ENCODE results near the gene CDAN1.

CDAN1 gene

DNA sequence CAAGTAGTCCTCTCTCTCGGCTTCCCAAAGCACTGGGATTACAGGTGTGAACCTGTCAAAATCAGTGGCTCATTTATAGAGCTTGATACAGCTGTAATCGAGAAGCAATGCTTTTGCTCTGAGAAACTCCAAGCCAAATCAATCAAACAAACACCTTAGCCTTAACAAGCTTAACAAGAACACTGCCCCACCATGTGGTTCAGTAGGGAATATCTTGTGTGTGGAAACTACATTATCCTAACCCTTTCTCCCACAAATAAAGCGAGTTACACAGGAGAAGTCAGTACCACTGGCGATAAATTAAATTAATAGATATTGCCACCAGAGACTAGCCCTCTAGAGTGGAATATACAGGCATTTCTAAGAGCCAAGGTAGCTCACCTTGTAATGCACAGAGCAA lies 13.9 kb downstream of the CDAN1 start:
- Histone ChIP-seq H3K4me1 (ENCODE audit: insufficient read depth, low read length) (no peaks in the 10 kb centered on the region), H3K36me3 (ENCODE audit: insufficient read depth, low read depth, low read length) (peaks cover 70% of the 10 kb centered on the region), H3K9ac (ENCODE audit: low read depth, low read length) (no peak overlapping the region), H3K9me3 (ENCODE audit: insufficient read depth, low read depth, low read length) (no peaks in the 10 kb centered on the region), H3K4me3 (ENCODE audit: low read length) (no peak overlapping the region), H3K27ac (ENCODE audit: low read length) (no peak overlapping the region), H3K27me3 (ENCODE audit: insufficient read depth, low read length) (no peaks in the 10 kb centered on the region)

DNA sequence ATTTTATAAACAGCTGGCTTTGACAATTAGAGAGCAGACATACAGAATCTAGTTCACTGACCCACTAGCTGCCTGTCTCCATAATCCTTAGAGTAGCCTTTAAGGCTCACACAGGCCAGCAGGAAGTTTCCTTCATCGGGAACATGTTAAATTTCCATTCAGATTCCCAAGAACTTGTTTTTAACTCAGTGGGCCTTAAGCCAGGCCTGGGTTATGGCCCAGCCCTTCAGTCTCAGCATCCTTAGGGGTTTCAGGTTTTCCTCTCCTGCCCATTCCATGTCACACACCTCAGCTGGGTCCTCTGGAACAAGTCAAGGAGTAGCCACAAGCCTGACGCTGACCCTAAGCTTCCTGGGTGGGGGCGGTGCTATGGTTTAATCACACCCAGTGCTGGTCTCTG lies 15.0 kb downstream of the CDAN1 start:
- H3K27me3 ChIP-seq (ENCODE audit: insufficient read depth, low read length), result no peaks in the 10 kb centered on the region
- H3K4me3 ChIP-seq (ENCODE audit: low read length), result no peak overlapping the region
- H3K9me3 ChIP-seq (ENCODE audit: insufficient read depth, low read depth, low read length), result no peaks in the 10 kb centered on the region
- no peak overlapping the region for H3K9ac ChIP-seq (ENCODE audit: low read depth, low read length)
- H3K36me3 ChIP-seq (ENCODE audit: insufficient read depth, low read depth, low read length), result peaks cover 60% of the 10 kb centered on the region
- H3K4me1 ChIP-seq (ENCODE audit: insufficient read depth, low read length), result no peaks in the 10 kb centered on the region
- H3K27ac ChIP-seq (ENCODE audit: low read length), result no peak overlapping the region

DNA sequence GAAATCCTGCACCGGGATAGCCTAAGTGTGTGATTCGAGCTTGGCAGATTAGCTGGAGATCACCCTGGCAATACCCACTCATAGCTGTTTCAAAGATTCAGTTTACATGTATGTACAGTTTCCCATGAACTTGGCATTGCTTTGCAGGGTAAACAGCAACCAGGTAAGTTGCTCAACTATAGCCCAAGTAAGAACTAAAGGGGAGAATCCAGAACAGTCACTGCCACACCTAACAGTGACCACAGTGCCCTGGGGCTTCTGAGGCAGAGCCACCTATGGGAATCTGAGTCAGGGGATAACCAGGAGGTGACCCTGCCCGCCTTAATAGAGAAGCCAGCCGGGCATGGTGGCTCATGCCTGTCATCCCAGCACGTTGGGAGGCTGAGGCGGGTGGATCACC lies 15.9 kb downstream of the CDAN1 start:
- no peak overlapping the region for H3K9ac ChIP-seq (ENCODE audit: low read depth, low read length)
- no peaks in the 10 kb centered on the region for H3K9me3 ChIP-seq (ENCODE audit: insufficient read depth, low read depth, low read length)
- H3K36me3 ChIP-seq (ENCODE audit: insufficient read depth, low read depth, low read length), result peaks cover 52% of the 10 kb centered on the region
- no peak overlapping the region for H3K27ac ChIP-seq (ENCODE audit: low read length)
- no peaks in the 10 kb centered on the region for H3K27me3 ChIP-seq (ENCODE audit: insufficient read depth, low read length)
- H3K4me1 ChIP-seq (ENCODE audit: insufficient read depth, low read length), result no peaks in the 10 kb centered on the region
- no peak overlapping the region for H3K4me3 ChIP-seq (ENCODE audit: low read length)

DNA sequence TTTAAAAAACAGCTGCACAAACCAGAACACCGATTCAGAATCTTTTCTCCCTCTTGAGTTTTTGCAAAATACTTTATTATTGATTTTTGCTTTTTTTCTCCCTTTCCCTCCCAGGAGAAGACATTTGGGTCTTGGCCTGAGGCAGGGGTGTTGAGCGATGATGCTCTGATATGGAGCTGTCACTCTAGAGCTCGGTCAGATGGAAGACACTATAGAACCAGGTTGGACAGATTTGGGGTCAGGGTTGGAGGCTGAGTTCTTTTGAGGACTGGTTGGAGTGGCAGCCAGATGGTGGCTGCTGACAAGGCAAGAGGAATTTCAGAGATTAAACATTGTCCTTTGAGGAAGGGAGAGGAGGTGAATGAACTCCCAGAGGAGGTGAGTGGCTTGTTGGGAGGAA lies 16.9 kb downstream of the CDAN1 start:
- Histone ChIP-seq H3K4me3 (ENCODE audit: low read length) (no peak overlapping the region), H3K9ac (ENCODE audit: low read depth, low read length) (no peak overlapping the region), H3K27me3 (ENCODE audit: insufficient read depth, low read length) (no peaks in the 10 kb centered on the region), H3K27ac (ENCODE audit: low read length) (no peak overlapping the region), H3K4me1 (ENCODE audit: insufficient read depth, low read length) (no peaks in the 10 kb centered on the region), H3K36me3 (ENCODE audit: insufficient read depth, low read depth, low read length) (peaks cover 44% of the 10 kb centered on the region), H3K9me3 (ENCODE audit: insufficient read depth, low read depth, low read length) (no peaks in the 10 kb centered on the region)

DNA sequence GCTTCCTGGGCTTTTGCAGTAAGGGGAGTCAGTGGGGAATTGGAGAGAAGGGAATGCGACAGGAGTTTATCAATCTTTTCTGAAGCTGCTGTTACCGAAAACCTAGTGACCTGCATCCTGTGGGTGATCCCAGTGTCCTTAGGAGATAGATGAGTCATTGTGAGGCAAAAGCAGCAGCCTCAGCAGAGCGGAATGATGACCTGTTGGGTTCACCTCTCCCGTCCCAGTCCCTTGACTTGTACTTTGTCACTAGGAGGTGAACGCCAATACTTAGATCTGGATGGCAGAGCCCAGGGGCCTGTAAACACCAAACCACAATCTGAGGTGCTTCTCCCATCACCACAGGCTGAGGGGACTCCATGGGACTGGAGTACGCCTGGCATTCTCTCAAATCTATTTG lies 17.9 kb downstream of the CDAN1 start:
- H3K27ac ChIP-seq (ENCODE audit: low read length), result no peak overlapping the region
- H3K4me1 ChIP-seq (ENCODE audit: insufficient read depth, low read length), result no peaks in the 10 kb centered on the region
- H3K36me3 ChIP-seq (ENCODE audit: insufficient read depth, low read depth, low read length), result peaks cover 34% of the 10 kb centered on the region
- H3K9ac ChIP-seq (ENCODE audit: low read depth, low read length), result no peak overlapping the region
- no peaks in the 10 kb centered on the region for H3K9me3 ChIP-seq (ENCODE audit: insufficient read depth, low read depth, low read length)
- H3K27me3 ChIP-seq (ENCODE audit: insufficient read depth, low read length), result no peaks in the 10 kb centered on the region
- no peak overlapping the region for H3K4me3 ChIP-seq (ENCODE audit: low read length)

DNA sequence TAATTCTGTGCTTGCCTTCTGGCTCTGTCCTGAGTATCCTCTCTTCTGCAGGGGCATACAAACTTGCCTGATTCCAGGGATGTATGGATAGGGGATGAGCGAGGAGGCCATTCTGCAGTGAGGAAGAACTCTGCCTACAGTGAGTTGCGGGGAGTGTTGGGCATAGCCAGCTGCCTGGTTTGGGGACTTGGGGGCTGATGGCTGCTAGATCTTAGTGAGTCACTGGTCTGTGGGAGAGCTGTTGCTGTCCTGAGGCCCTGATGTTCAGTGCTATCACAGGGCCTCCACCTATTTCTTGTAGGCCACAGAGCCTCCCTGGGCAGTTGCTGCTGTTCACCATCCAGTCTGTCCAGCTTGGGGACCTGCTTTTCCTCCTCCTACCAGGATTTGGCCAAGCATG lies 20.3 kb downstream of the CDAN1 start:
- Histone ChIP-seq H3K36me3 (ENCODE audit: insufficient read depth, low read depth, low read length) (peaks cover 16% of the 10 kb centered on the region), H3K27me3 (ENCODE audit: insufficient read depth, low read length) (no peaks in the 10 kb centered on the region), H3K9ac (ENCODE audit: low read depth, low read length) (no peak overlapping the region)

DNA sequence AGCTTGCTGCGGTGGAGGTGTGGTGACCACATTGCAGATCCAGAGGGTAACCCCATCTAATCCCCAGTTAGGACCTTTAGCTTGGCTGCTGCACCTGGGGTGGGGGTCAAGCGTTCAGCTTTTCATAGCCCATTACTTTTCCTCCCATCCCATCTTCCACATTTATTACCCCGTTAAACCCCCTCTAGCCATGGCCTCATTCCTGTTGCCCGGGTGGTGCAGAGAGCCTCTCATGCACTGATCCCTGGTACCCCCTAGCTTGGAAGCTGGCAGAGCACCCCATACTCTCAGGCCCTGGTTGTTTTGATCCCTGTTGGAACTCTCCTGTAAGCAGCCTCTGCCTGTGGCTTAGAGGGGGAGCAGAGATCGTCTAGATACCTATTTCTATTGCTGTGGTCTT lies 20.8 kb downstream of the CDAN1 start:
- H3K27me3 ChIP-seq (ENCODE audit: insufficient read depth, low read length), result no peaks in the 10 kb centered on the region
- H3K9me3 ChIP-seq (ENCODE audit: insufficient read depth, low read depth, low read length), result no peaks in the 10 kb centered on the region
- H3K36me3 ChIP-seq (ENCODE audit: insufficient read depth, low read depth, low read length), result peaks cover 16% of the 10 kb centered on the region
- H3K27ac ChIP-seq (ENCODE audit: low read length), result no peak overlapping the region
- no peaks in the 10 kb centered on the region for H3K4me1 ChIP-seq (ENCODE audit: insufficient read depth, low read length)
- no peak overlapping the region for H3K9ac ChIP-seq (ENCODE audit: low read depth, low read length)
- H3K4me3 ChIP-seq (ENCODE audit: low read length), result no peak overlapping the region

More for the DNA sequence above, 20.3 kb downstream of the CDAN1 start:
- Histone ChIP-seq H3K9me3 (ENCODE audit: insufficient read depth, low read depth, low read length) (no peaks in the 10 kb centered on the region), H3K4me1 (ENCODE audit: insufficient read depth, low read length) (no peaks in the 10 kb centered on the region), H3K27ac (ENCODE audit: low read length) (no peak overlapping the region), H3K4me3 (ENCODE audit: low read length) (no peak overlapping the region)

DNA sequence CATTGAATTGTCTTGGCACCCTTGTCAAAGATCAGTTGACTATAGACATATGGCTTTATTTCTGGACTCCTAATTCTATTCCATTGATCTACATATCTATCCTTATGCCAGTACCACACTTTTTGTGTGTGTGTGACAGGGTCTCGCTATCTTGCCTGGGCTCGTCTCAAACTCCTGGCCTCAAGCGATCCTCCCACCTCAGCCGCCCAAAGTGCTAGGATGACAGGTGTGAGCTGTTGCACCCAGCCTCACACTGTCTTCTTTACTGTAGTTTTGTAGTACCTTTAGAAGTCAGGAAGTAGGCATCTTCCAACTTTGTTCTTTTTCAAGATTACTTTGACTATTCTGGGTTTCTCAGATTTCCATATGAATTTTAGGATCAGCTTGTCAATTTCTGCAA lies 24.3 kb downstream of the CDAN1 start:
- H3K9me3 ChIP-seq (ENCODE audit: insufficient read depth, low read depth, low read length), result no peaks in the 10 kb centered on the region
- H3K27ac ChIP-seq (ENCODE audit: low read length), result no peak overlapping the region
- H3K4me1 ChIP-seq (ENCODE audit: insufficient read depth, low read length), result no peaks in the 10 kb centered on the region

DNA sequence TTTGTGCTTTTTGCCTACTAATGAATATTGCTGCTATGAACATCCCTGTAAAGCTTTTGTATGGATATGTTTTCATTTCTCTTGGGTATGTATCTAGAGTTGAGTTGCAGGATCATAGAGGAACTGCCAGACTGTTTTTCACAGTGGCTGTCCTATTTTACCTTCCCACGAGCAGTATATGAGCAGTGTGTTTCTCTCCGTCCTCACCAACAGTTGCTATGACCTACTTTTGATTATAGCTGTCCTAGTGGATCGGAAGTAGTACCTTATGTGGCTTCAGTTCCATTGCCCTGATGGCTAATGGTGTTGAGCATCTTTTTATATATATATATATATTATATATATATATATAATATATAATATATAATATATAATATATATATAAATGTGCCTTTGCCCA lies 25.2 kb downstream of the CDAN1 start:
- no peaks in the 10 kb centered on the region for H3K9me3 ChIP-seq (ENCODE audit: insufficient read depth, low read depth, low read length)
- no peak overlapping the region for H3K9ac ChIP-seq (ENCODE audit: low read depth, low read length)
- no peak overlapping the region for H3K27ac ChIP-seq (ENCODE audit: low read length)
- H3K4me1 ChIP-seq (ENCODE audit: insufficient read depth, low read length), result no peaks in the 10 kb centered on the region
- no peaks in the 10 kb centered on the region for H3K27me3 ChIP-seq (ENCODE audit: insufficient read depth, low read length)
- no peak overlapping the region for H3K4me3 ChIP-seq (ENCODE audit: low read length)
- H3K36me3 ChIP-seq (ENCODE audit: insufficient read depth, low read depth, low read length), result no peaks in the 10 kb centered on the region

More for the DNA sequence above, 24.3 kb downstream of the CDAN1 start:
- no peaks in the 10 kb centered on the region for H3K27me3 ChIP-seq (ENCODE audit: insufficient read depth, low read length)
- H3K4me3 ChIP-seq (ENCODE audit: low read length), result no peak overlapping the region
- no peak overlapping the region for H3K9ac ChIP-seq (ENCODE audit: low read depth, low read length)
- H3K36me3 ChIP-seq (ENCODE audit: insufficient read depth, low read depth, low read length), result no peaks in the 10 kb centered on the region

DNA sequence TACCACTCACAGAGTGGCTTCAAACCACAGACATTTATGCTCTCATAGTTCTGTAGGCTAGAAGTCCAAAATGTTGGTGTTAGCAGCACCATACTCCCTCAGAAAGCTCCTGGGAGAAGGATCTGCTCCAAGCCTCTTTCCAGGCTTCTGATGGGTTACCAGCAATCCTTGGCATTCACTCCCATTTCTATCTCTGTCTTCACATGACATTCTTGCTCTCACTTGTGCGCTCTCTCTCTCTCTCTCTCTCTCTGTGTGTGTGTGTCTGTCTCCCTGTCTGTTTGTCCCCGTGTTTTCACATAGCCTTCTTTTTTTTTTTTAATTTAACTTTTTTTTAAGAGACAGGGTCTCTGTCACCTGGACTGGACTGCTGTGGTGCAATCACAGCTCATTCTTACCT lies 26.3 kb downstream of the CDAN1 start:
- Histone ChIP-seq H3K27ac (ENCODE audit: low read length) (no peak overlapping the region), H3K4me1 (ENCODE audit: insufficient read depth, low read length) (no peaks in the 10 kb centered on the region), H3K36me3 (ENCODE audit: insufficient read depth, low read depth, low read length) (no peaks in the 10 kb centered on the region), H3K27me3 (ENCODE audit: insufficient read depth, low read length) (no peaks in the 10 kb centered on the region), H3K9ac (ENCODE audit: low read depth, low read length) (no peak overlapping the region), H3K9me3 (ENCODE audit: insufficient read depth, low read depth, low read length) (no peaks in the 10 kb centered on the region), H3K4me3 (ENCODE audit: low read length) (no peak overlapping the region)

DNA sequence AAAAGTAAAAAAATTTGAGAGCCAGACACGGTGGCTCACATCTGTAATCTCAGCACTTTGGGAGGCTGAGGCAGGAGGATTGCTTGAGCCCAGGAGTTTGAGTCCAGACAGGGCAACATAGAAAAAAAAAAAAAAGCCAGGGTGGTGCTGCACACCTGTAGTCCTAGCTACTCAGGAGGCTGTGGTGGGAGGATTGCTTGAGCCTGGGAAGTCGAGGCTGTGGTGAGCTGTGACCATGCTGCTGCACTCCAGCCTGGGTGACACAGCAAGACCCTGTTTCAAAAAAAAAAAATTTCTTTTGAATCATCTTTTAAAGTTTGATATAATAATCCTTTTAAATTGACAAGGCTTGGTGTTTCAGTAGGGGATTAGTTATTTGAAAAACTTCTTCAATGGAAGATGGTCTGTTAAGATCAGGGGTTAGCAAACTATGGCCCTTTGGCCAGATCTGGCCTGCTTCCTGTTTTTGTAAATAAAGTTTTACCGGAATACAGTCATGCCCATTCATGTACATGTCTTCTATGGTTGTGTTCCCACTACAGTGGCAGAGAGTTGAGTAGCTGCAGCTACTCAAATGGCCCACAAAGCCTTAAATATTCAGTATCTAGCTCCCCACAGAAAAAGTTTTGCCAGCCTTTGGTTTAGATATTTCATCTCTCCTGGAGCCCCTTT lies 28.9 kb downstream of the CDAN1 start:
- no peak overlapping the region for H3K27ac ChIP-seq (ENCODE audit: low read length)
- H3K9ac ChIP-seq (ENCODE audit: low read depth, low read length), result no peak overlapping the region
- no peak overlapping the region for H3K4me3 ChIP-seq (ENCODE audit: low read length)
- no peaks in the 10 kb centered on the region for H3K27me3 ChIP-seq (ENCODE audit: insufficient read depth, low read length)
- no peaks in the 10 kb centered on the region for H3K9me3 ChIP-seq (ENCODE audit: insufficient read depth, low read depth, low read length)
- no peaks in the 10 kb centered on the region for H3K4me1 ChIP-seq (ENCODE audit: insufficient read depth, low read length)
- no peaks in the 10 kb centered on the region for H3K36me3 ChIP-seq (ENCODE audit: insufficient read depth, low read depth, low read length)

DNA sequence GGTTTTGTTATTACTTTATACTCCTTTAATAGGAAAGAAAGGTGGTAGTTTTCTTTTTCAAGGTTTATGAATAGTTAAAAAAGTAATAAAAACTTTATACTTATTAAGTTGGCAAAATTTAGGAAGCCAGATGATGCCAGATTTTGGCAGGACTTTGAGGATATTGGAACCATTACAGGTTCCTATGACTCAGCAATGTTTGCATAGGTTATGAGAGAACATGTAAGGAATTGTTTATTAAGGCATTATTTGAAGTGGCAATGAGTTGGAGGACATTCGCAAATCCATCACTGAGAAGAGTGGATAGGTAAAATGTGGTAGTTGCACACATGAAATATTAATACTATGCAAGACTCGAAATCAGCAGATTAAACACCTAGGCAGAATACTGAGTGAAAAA lies 29.9 kb downstream of the CDAN1 start:
- no peak overlapping the region for H3K27ac ChIP-seq (ENCODE audit: low read length)
- H3K9me3 ChIP-seq (ENCODE audit: insufficient read depth, low read depth, low read length), result no peaks in the 10 kb centered on the region
- H3K27me3 ChIP-seq (ENCODE audit: insufficient read depth, low read length), result no peaks in the 10 kb centered on the region

More for the DNA sequence above, 29.9 kb downstream of the CDAN1 start:
- no peaks in the 10 kb centered on the region for H3K4me1 ChIP-seq (ENCODE audit: insufficient read depth, low read length)
- H3K9ac ChIP-seq (ENCODE audit: low read depth, low read length), result no peak overlapping the region
- no peaks in the 10 kb centered on the region for H3K36me3 ChIP-seq (ENCODE audit: insufficient read depth, low read depth, low read length)
- H3K4me3 ChIP-seq (ENCODE audit: low read length), result no peak overlapping the region
